GM12878 (cell line): Measurements from ENCODE around the gene KRT81. TPM values are rescaled to one million over a fixed set of nuclear protein-coding genes. Genes with fewer than 3 reads are reported as not detected.

Source experiments
- ATAC-seq: fragments of 200-7000 bp; cut with Tn5 transposase; 3 replicates; pipeline ENCODE4 v1.9.1; 2020; ENCODE audit warnings: mild to moderate bottlenecking, moderate library complexity
- BruUV-seq: library from RNA; stranded (reverse); fragments of 400-500 nt; replicated peaks from 2 replicates; lab custom pipeline; 2021; lab: Mats Ljungman, UMichigan
- CTCF ChIA-PET: fragments of 300-600 bp; sonication (Branson Sonifier 250); formaldehyde crosslinking; extraction: SDS; loops from one replicate; lab custom pipeline; 2021; ENCODE audit warnings: inconsistent platforms; lab: Yijun Ruan, JAX
- POLR2A ChIA-PET: fragments of 350-600 bp; formaldehyde crosslinking; extraction: SDS; loops from one replicate; lab custom pipeline; 2021; ENCODE audit warnings: inconsistent platforms; lab: Charles Lee
- RAD21 ChIA-PET: fragments of 300-600 bp; sonication (Branson Sonifier 250); formaldehyde crosslinking; loops from one replicate; lab custom pipeline; 2023; ENCODE audit warnings: antibody characterized with exemption; ENCODE audit not compliant: unreplicated experiment; lab: Charles Lee
- SMC1A ChIA-PET: fragments of 300-600 bp; sonication (Branson Sonifier 250); formaldehyde crosslinking; loops from one replicate; lab custom pipeline; 2023; ENCODE audit not compliant: unreplicated experiment, uncharacterized antibody; lab: Charles Lee
- DNase-seq: peaks from one replicate; pipeline ENCODE4 v3.0.0-alpha.2; 2011; ENCODE audit warnings: low read depth, low spot score
- FAIRE-seq: peaks from 3 replicates; lab custom pipeline; 2011; peaks lifted over from hg19 to GRCh38; lab: Jason Lieb, UNC
- H2AFZ ChIP-seq: 2 replicates; pipeline ENCODE4 v1.6.0; 2011; ENCODE audit warnings: low read depth, low read length, control low read depth; ENCODE audit not compliant: control insufficient read depth
- H3K27ac ChIP-seq: 2 replicates; pipeline ENCODE4 v1.5.1; 2011; ENCODE audit warnings: control low read depth; ENCODE audit not compliant: control insufficient read depth, insufficient read depth
- H3K27me3 ChIP-seq, 2 experiments: replicated peaks in 1 of 2; 2 replicates each; pipeline versions ENCODE4 v1.6.0 to v1.6.1; 2011; ENCODE audit warnings: low read length in 1 of 2; ENCODE audit not compliant: control insufficient read depth in 2 of 2, insufficient read depth in 2 of 2
- H3K36me3 ChIP-seq, 2 experiments: 2 replicates each; pipeline ENCODE4 v1.5.1; 2011; ENCODE audit warnings: low read length in 1 of 2; ENCODE audit not compliant: control insufficient read depth in 2 of 2, insufficient read depth in 2 of 2
- H3K4me1 ChIP-seq: 2 replicates; pipeline ENCODE4 v1.6.1; 2011; ENCODE audit warnings: mild to moderate bottlenecking, low read length, moderate library complexity, mixed read lengths; ENCODE audit not compliant: control insufficient read depth, insufficient read depth
- H3K4me2 ChIP-seq: 2 replicates; pipeline ENCODE4 v1.6.0; 2011; ENCODE audit warnings: control low read depth; ENCODE audit not compliant: control insufficient read depth, insufficient read depth
- H3K4me3 ChIP-seq: fragments of 200-600 bp; sonication (generic); 2 replicates; pipeline ENCODE4 v1.5.1; 2016
- H3K79me2 ChIP-seq: 2 replicates; pipeline ENCODE4 v1.6.0; 2011; ENCODE audit warnings: low read length; ENCODE audit not compliant: control insufficient read depth, insufficient read depth
- H3K9ac ChIP-seq: 2 replicates; pipeline ENCODE4 v1.8.0; 2011; ENCODE audit warnings: low read length, control low read depth, mixed read lengths; ENCODE audit not compliant: control insufficient read depth, insufficient read depth
- H3K9me3 ChIP-seq: replicated peaks from 3 replicates; pipeline ENCODE4 v1.5.1; 2011; ENCODE audit warnings: mild to moderate bottlenecking, low read length; ENCODE audit not compliant: control insufficient read depth, insufficient read depth
- H4K20me1 ChIP-seq: 2 replicates; pipeline ENCODE4 v1.6.0; 2011; ENCODE audit not compliant: control insufficient read depth, insufficient read depth
- BACH1 ChIP-seq: fragments of 450-650 bp; IDR thresholded peaks from 2 replicates; pipeline ENCODE4 v1.6.1; 2017; ENCODE audit warnings: mild to moderate bottlenecking, borderline replicate concordance
- CHD4 ChIP-seq: fragments of 200-600 bp; sonication (generic); IDR thresholded peaks from 2 replicates; pipeline ENCODE4 v1.6.1; 2016; ENCODE audit warnings: mild to moderate bottlenecking
- ETV6 ChIP-seq, 2 experiments: fragments of 450-650 bp in 1 of 2; IDR thresholded peaks in 1 of 2; conservative IDR thresholded peaks in 1 of 2; 2 replicates each; pipeline ENCODE4 v1.6.1; 2014; ENCODE audit warnings: antibody characterized with exemption in 1 of 2, borderline replicate concordance in 1 of 2, low read depth in 1 of 2, mild to moderate bottlenecking in 1 of 2, moderate library complexity in 1 of 2
- HDGF ChIP-seq: fragments of 450-650 bp; IDR thresholded peaks from 2 replicates; pipeline ENCODE4 v1.6.1; 2016; ENCODE audit warnings: antibody characterized with exemption
- MYC ChIP-seq: IDR thresholded peaks from 2 replicates; pipeline ENCODE4 v1.6.1; 2011; ENCODE audit warnings: mild to moderate bottlenecking, low read length, moderate library complexity, inconsistent platforms; ENCODE audit not compliant: insufficient read depth, insufficient replicate concordance, insufficient read length, severe bottlenecking
- NFYB ChIP-seq: IDR thresholded peaks from 2 replicates; pipeline ENCODE4 v1.6.1; 2011; ENCODE audit warnings: low read depth, mild to moderate bottlenecking, low read length, improper control_type of control experiment, moderate library complexity; ENCODE audit not compliant: insufficient read depth
- SIN3A ChIP-seq: IDR thresholded peaks from 2 replicates; pipeline ENCODE4 v1.6.1; 2012; ENCODE audit warnings: low read depth, low read length, improper control_type of control experiment
- TARDBP ChIP-seq: IDR thresholded peaks from 2 replicates; pipeline ENCODE4 v1.6.1; 2016; ENCODE audit warnings: borderline replicate concordance
- ZBED1 ChIP-seq: IDR thresholded peaks from 2 replicates; pipeline ENCODE4 v1.6.1; 2016; ENCODE audit warnings: borderline replicate concordance
- WGBS: methylation state at CpG from one replicate; pipeline ENCODE4 v1.1.6; 2016; ENCODE audit warnings: low lambda C conversion rate; ENCODE audit not compliant: insufficient replicate concordance, insufficient coverage; ENCODE audit errors: missing lambda C conversion rate; 5-methylcytosine and 5-hydroxymethylcytosine counted together
- in situ Hi-C: fragments of 300-500 bp; cut with MboI; formaldehyde crosslinking; loops from 9 replicates; pipeline ENCODE4 v1.14.3; 2018; ENCODE audit warnings: mixed read lengths
- intact Hi-C: fragments of 100-400 bp; cut with micrococcal nuclease; formaldehyde crosslinking; loops from one replicate; pipeline ENCODE4 v1.14.2; 2022; ENCODE audit not compliant: unreplicated experiment
- polyA plus RNA-seq, 11 experiments: library from polyadenylated mRNA; depleted of rRNA in 4 of 11; unstranded in 6 of 11; stranded (reverse) in 5 of 11; fragments of >200 nt; fragmentation: Nextera tagmentation in 4 of 11; fragmentation: Illumina TruSeq in 1 of 11; extraction: Ambion mirVana in 4 of 11; extraction: Trizol in 1 of 11; gene quantifications; 1 replicate in 1 of 11; 2 replicates in 10 of 11; pipeline versions ENCODE4 v1.2.1 to v1.2.3, GENCODE V29; 2011 to 2016; ENCODE audit warnings: inconsistent platforms in 2 of 11, missing spikeins in 2 of 11, low read depth in 1 of 11
- total RNA-seq, 4 experiments: library from RNA; depleted of rRNA in 3 of 4; stranded (reverse); fragments of >200 nt in 3 of 4; fragmentation: Illumina TruSeq in 1 of 4; extraction: Trizol in 1 of 4; gene quantifications; 2 replicates each; pipeline versions ENCODE4 v1.2.1 to v1.2.3, GENCODE V29; 2013 to 2021
- TF ChIP-seq, protein P1 (sequence below): fragments of 150-350 bp; IDR thresholded peaks from 2 replicates; pipeline ENCODE4 v1.6.1; 2014; ENCODE audit warnings: mild to moderate bottlenecking, low read depth, low read length
- TF ChIP-seq, protein P2 (sequence below): IDR thresholded peaks from 2 replicates; pipeline ENCODE4 v1.6.1; 2011; ENCODE audit warnings: low read depth, low read length, improper control_type of control experiment, borderline replicate concordance
- TF ChIP-seq, protein P3 (sequence below): IDR thresholded peaks from 2 replicates; pipeline ENCODE4 v1.6.1; 2011; ENCODE audit warnings: borderline replicate concordance, low read depth, mild to moderate bottlenecking, moderate library complexity, low read length; ENCODE audit not compliant: insufficient read depth, poor library complexity, severe bottlenecking

KRT81 gene
- total and polyA plus RNA-seq, 10 of the 15 experiments (the other 5 are each of a cell fraction or from before 2014, with no cell fraction given): 0.05 to 0.15 TPM; not detected in 8

DNA sequence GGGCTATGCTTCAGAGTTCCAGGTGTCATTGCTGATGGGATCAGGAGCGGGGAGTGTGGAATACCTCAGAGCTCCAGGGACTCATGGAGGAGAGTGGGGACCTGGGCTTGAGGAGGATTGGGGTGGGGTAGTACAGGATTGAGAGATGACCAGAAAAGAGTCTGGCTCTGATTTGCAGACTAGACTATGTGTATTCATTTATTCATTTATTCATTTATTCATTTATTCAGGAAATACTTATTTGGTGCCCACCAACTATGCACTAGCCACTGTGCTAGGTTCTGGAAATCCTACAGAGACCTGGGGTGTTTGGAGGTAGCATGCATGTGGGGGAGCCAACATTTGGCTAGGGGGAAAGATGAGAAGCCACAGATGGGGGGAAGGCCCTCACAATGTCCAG lies 30.7 kb upstream of the KRT81 start:
- Histone ChIP-seq H3K27ac (no peak overlapping the region), H3K4me2 (no peak overlapping the region), H3K9me3 (no peaks in the 10 kb centered on the region), H3K4me3 (no peak overlapping the region), H2AFZ (no peak overlapping the region), H3K9ac (no peak overlapping the region), H3K36me3 (no peaks in the 10 kb centered on the region), H3K27me3 (peaks cover 3 to 8% of the 10 kb centered on the region in 2 experiments), H4K20me1 (no peaks in the 10 kb centered on the region), H3K4me1 (no peaks in the 10 kb centered on the region; the same call in 1 of the 2 replicates), H3K79me2 (no peaks in the 10 kb centered on the region)
- ChIA-PET RAD21 (no interaction called here), POLR2A (no interaction called here), CTCF (no interaction called here), SMC1A (interaction anchor here (0.6 kb wide), 1 partner anchor 236 kb away, joined by 3 read pairs; no protein-coding TSS in a partner anchor)
- ATAC-seq: no peak
- no peak for FAIRE-seq
- in situ Hi-C loops: loop anchor here (10.0 kb wide), 1 partner anchor 167 kb away; no protein-coding TSS in a partner anchor
- WGBS: 84% methylated on average over 1 of the region's 1 CpG
- no TSS peak for BruUV-seq
- no peak for DNase-seq
- TF ChIP-seq ZBED1: no peak
- no peak for TF ChIP-seq TARDBP
- TF ChIP-seq, protein P1, sequence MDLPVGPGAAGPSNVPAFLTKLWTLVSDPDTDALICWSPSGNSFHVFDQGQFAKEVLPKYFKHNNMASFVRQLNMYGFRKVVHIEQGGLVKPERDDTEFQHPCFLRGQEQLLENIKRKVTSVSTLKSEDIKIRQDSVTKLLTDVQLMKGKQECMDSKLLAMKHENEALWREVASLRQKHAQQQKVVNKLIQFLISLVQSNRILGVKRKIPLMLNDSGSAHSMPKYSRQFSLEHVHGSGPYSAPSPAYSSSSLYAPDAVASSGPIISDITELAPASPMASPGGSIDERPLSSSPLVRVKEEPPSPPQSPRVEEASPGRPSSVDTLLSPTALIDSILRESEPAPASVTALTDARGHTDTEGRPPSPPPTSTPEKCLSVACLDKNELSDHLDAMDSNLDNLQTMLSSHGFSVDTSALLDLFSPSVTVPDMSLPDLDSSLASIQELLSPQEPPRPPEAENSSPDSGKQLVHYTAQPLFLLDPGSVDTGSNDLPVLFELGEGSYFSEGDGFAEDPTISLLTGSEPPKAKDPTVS: no peak
- TF ChIP-seq, protein P2, sequence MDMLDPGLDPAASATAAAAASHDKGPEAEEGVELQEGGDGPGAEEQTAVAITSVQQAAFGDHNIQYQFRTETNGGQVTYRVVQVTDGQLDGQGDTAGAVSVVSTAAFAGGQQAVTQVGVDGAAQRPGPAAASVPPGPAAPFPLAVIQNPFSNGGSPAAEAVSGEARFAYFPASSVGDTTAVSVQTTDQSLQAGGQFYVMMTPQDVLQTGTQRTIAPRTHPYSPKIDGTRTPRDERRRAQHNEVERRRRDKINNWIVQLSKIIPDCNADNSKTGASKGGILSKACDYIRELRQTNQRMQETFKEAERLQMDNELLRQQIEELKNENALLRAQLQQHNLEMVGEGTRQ: no peak
- TF ChIP-seq NFYB: no peak
- TF ChIP-seq HDGF: no peak
- TF ChIP-seq MYC: no peak
- no peak for TF ChIP-seq CHD4
- TF ChIP-seq, protein P3, sequence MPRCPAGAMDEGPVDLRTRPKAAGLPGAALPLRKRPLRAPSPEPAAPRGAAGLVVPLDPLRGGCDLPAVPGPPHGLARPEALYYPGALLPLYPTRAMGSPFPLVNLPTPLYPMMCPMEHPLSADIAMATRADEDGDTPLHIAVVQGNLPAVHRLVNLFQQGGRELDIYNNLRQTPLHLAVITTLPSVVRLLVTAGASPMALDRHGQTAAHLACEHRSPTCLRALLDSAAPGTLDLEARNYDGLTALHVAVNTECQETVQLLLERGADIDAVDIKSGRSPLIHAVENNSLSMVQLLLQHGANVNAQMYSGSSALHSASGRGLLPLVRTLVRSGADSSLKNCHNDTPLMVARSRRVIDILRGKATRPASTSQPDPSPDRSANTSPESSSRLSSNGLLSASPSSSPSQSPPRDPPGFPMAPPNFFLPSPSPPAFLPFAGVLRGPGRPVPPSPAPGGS: no peak
- no peak for TF ChIP-seq ETV6 (conservative IDR thresholded peaks at IDR 0.05 in 1 of 2, IDR thresholded peaks at IDR 0.05 in 1 of 2; ENCODE audit: borderline replicate concordance in 1 of 2, low read depth in 1 of 2)
- no peak for TF ChIP-seq SIN3A
- TF ChIP-seq BACH1: no peak
- intact Hi-C loops: loop anchor here (10.0 kb wide), 1 partner anchor 107 kb away; no protein-coding TSS in a partner anchor
